Measurements from ENCODE around the gene TEAD1. TPM values are rescaled to one million over a fixed set of nuclear protein-coding genes. Genes with fewer than 3 reads are reported as not detected.
"Not testable (repeated sequence)": the region's sequence is repeated elsewhere in the genome, so short reads cannot be mapped to it uniquely, and the experiment has no call there.

TEAD1 gene
- total RNA-seq, 4 donors from 2014 or later = 46.4 to 214 (median 61.2) TPM

DNA sequence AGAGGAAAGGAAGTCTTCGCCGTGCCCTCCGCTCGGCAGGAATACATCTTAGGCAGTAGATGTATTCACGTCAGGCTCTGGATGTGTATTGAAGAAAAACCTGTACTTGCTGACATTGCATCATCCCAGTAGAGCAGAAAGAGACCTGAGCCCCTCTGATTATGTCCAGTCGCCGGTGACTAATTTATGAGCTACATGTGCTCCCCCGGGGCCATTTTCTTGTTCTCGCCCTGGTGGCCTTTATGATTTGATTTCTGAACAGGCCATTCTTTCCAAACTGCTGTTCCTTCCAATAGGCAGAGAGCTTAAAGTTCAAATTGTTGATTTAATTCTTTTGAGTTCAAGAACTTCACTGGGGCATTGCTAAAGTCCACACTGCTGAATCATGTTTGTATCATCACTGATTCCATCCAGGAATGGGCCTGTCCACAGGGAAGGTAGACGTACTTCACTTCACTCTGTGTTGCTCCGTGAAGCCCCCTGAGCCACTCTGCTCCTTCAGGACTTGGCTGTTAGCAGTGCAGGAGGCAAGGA, 197.6 kb downstream of the TEAD1 start:
- no peak for TF ChIP-seq POLR2A (IDR thresholded peaks at IDR 0.05)
- no peak for TF ChIP-seq POLR2AphosphoS5 (IDR thresholded peaks at IDR 0.05)
- TF ChIP-seq EP300 (IDR thresholded peaks at IDR 0.05; ENCODE audit: low read depth) = no peak
- TF ChIP-seq CTCF (IDR thresholded peaks at IDR 0.05) = no peak
- Histone ChIP-seq H3K9me3 (no peaks in the 10 kb centered on the region), H3K27ac (peak overlapping the region in 3 of 4 donors; percentile 24 to 32 (median 28)), H3K27me3 (no peaks in the 10 kb centered on the region), H3K36me3 (no peaks in the 10 kb centered on the region), H3K4me3 (no peak overlapping the region), H3K4me1 (peaks cover 0 to 21% (median 7%) of the 10 kb centered on the region in 4 donors)
- in situ Hi-C loops (cut with MboI; ENCODE audit: low pct_ligation_motif_present in 1 of 4, low pct_unique_long_range_greater_than_20kb in 1 of 4, low sequenced_read_pairs in 3 of 4) = no loop called here
- WGBS, 2 donors (ENCODE audit: low coverage in 1 of 2) = 89% methylated on average over 6 to 11 of the region's 11 CpGs
- no peak for DNase-seq
- intact Hi-C loops (cut with DNase I; ENCODE audit: low total_unique reads) = no loop called here

DNA sequence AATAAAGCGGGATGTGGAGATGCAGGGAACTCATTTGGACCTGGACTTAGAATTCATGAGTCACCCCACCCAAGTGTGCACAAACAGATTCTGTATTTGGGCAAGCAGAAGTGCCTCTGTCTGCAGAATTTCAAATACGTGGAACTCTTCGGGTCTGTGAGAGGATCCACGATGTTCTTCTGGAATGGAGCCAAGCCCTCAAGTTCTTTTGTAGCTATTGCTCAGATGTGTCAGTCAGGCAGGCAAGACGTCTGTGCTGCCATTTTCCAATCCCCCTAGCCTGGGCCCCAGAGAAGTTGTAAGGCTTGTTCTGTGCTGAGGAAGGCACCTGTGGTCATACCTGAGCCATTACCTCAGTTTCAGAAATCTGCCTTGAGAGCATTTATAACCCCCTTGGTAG, 202.1 kb downstream of the TEAD1 start:
- peaks cover 0 to 12% (median 0%) of the 10 kb centered on the region in 4 donors for H3K4me1 ChIP-seq
- peak in 2 of 3 donors; percentile 17 to 26 for TF ChIP-seq POLR2AphosphoS5 (IDR thresholded peaks at IDR 0.05)
- TF ChIP-seq EP300 (IDR thresholded peaks at IDR 0.05; ENCODE audit: low read depth) = no peak
- TF ChIP-seq CTCF (IDR thresholded peaks at IDR 0.05) = no peak
- no peak for TF ChIP-seq POLR2A (IDR thresholded peaks at IDR 0.05)
- in situ Hi-C loops (cut with MboI; ENCODE audit: low pct_ligation_motif_present in 1 of 4, low pct_unique_long_range_greater_than_20kb in 1 of 4, low sequenced_read_pairs in 3 of 4) = loop anchor here (25.0 kb wide), 4 partner anchors 189 to 539 kb away; partner anchors contain the start of gene TEAD1 (in 1 of the 4)

DNA sequence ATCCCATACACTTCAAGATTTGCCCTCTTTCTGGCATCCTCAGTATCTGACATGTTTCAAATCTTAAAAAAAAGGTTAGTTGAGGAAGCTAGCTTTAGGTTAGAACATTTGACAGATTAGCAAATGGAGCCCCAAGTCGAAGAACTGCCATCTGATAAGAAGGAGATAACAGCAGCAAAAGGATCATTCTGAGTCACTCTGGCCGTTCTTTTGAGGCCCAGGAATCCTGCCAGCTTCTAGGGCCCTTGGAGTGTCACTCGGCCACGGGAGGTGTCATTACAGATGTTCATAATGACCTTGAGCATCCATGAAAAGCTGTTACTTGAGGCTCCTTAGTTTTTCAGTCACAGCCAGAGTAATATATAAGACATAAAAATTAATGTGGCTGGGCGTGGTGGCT, 202.8 kb downstream of the TEAD1 start:
- H3K4me3 ChIP-seq = no peak overlapping the region
- no peaks in the 10 kb centered on the region for H3K36me3 ChIP-seq
- peaks cover 0 to 12% (median 0%) of the 10 kb centered on the region in 4 donors for H3K4me1 ChIP-seq
- intact Hi-C loops (cut with DNase I; ENCODE audit: low total_unique reads) = no loop called here
- 50 to 83% methylated on average over 1 to 5 of the region's 5 CpGs for WGBS, 2 donors (ENCODE audit: low coverage in 1 of 2)
- no peaks in the 10 kb centered on the region for H3K27me3 ChIP-seq
- H3K27ac ChIP-seq = no peak overlapping the region
- in situ Hi-C loops (cut with MboI; ENCODE audit: low pct_ligation_motif_present in 1 of 4, low pct_unique_long_range_greater_than_20kb in 1 of 4, low sequenced_read_pairs in 3 of 4) = loop anchor here (25.0 kb wide), 4 partner anchors 190 to 540 kb away; partner anchors contain the start of gene TEAD1 (in 1 of the 4)
- TF ChIP-seq POLR2A (IDR thresholded peaks at IDR 0.05) (no peak), POLR2AphosphoS5 (IDR thresholded peaks at IDR 0.05) (no peak), EP300 (IDR thresholded peaks at IDR 0.05; ENCODE audit: low read depth) (no peak), CTCF (IDR thresholded peaks at IDR 0.05) (no peak)
- DNase-seq = no peak
- H3K9me3 ChIP-seq = no peaks in the 10 kb centered on the region

More for the DNA sequence above, 202.1 kb downstream of the TEAD1 start:
- Histone ChIP-seq H3K9me3 (no peaks in the 10 kb centered on the region), H3K27ac (peak overlapping the region in 2 of 4 donors; percentile 4 to 20), H3K36me3 (no peaks in the 10 kb centered on the region), H3K4me3 (no peak overlapping the region), H3K27me3 (no peaks in the 10 kb centered on the region)
- WGBS, 2 donors (ENCODE audit: low coverage in 1 of 2) = 63 to 70% methylated on average over 4 to 5 of the region's 5 CpGs
- no peak for DNase-seq
- intact Hi-C loops (cut with DNase I; ENCODE audit: low total_unique reads) = no loop called here

GRCh38 chr11:12877508-12877907, 203.3 kb downstream of the TEAD1 start:
- H3K4me3 ChIP-seq; H3K9me3 ChIP-seq; H3K27ac ChIP-seq; H3K27me3 ChIP-seq; DNase-seq; intact Hi-C loops (cut with DNase I; ENCODE audit: low total_unique reads); H3K36me3 ChIP-seq: not testable (repeated sequence)
- in situ Hi-C loops (cut with MboI; ENCODE audit: low pct_ligation_motif_present in 1 of 4, low pct_unique_long_range_greater_than_20kb in 1 of 4, low sequenced_read_pairs in 3 of 4) = loop anchor here (25.0 kb wide), 4 partner anchors 190 to 540 kb away; partner anchors contain the start of gene TEAD1 (in 1 of the 4)
- 90 to 97% methylated on average over 4 of the region's 4 CpGs for WGBS, 2 donors (ENCODE audit: low coverage in 1 of 2)
- H3K4me1 ChIP-seq = peaks cover 0 to 12% (median 0%) of the 10 kb centered on the region in 4 donors
